ENCODE results near the gene HECW1. TPM values are rescaled to one million over a fixed set of nuclear protein-coding genes. Genes with fewer than 3 reads are reported as not detected.

The HECW1 gene
- total and polyA plus RNA-seq, 2 of the 8 experiments (the other 6 are each of a cell fraction or from before 2014, with no cell fraction given): 2.9 to 12.7 TPM

DNA sequence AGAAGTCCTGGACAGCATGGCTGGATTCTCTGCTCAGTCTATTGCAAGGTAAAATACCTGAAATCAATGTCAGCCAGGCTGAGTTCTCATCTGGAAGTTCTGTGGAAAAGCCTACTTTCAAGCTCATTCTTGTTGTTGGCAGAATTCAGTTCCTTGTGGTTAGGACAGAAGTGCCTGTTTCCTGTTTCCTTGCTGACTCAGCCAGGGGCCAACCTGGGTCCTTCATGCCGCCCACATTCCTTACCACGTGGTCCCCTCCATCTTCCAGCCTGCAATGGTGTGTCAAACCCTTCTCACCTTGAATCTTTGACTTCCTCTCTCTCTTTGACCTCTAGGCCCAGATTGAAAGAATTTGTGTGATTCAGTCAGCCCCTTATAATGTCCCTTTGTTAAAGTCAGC, 273.4 kb downstream of the HECW1 start:
- H4K91ac ChIP-seq (replicated peaks; ENCODE audit: insufficient read length, low read length): no peak overlapping the region
- no peaks in the 10 kb centered on the region for H3K4me1 ChIP-seq (replicated peaks in 1 of 4; ENCODE audit: control insufficient read depth in 3 of 4, insufficient read depth in 4 of 4, low read length in 3 of 4)
- H3K36me3 ChIP-seq (ENCODE audit: control insufficient read depth in 2 of 4, insufficient read depth in 4 of 4, low read length in 3 of 4): no peaks in the 10 kb centered on the region
- no peak overlapping the region for H3K9ac ChIP-seq (replicated peaks in 1 of 4; ENCODE audit: extremely low read depth in 1 of 4, low read depth in 3 of 4, low read length in 3 of 4)
- POLR2A ChIA-PET (ENCODE audit: partially characterized antibody): interaction anchor here (0.6 kb wide), 1 partner anchor 1757 kb away, joined by 3 read pairs; no protein-coding TSS in a partner anchor
- DNase-seq (ENCODE audit: low read depth in 1 of 2, low spot score in 2 of 2) (no peak), FAIRE-seq (no peak)
- no peaks in the 10 kb centered on the region for H3K23me2 ChIP-seq (ENCODE audit: low read depth, low read length)
- no peak overlapping the region for H3K14ac ChIP-seq (ENCODE audit: insufficient read length)
- 82% methylated on average over 2 of the region's 2 CpGs; no CpG with 5 or more reads in 1 of the 2 experiments for WGBS, 2 experiments (ENCODE audit: extremely low coverage in 1 of 2, insufficient coverage in 1 of 2, insufficient read length in 1 of 2, insufficient replicate concordance in 2 of 2, low coverage in 1 of 2, low lambda C conversion rate in 2 of 2, missing lambda C conversion rate in 1 of 2)
- no peak overlapping the region for H4K8ac ChIP-seq (ENCODE audit: extremely low read depth, insufficient read depth, low read length)
- H3K4me3 ChIP-seq (ENCODE audit: extremely low read depth in 1 of 4, insufficient read depth in 2 of 4, low read depth in 3 of 4, low read length in 4 of 4): no peak overlapping the region
- H2BK12ac ChIP-seq (ENCODE audit: low read depth, low read length): no peak overlapping the region
- no peaks in the 10 kb centered on the region for H3K79me1 ChIP-seq (ENCODE audit: low read depth, low read length)
- H4K20me1 ChIP-seq (replicated peaks in 1 of 2; ENCODE audit: control insufficient read depth in 1 of 2, insufficient read depth in 2 of 2, low read length in 2 of 2): no peaks in the 10 kb centered on the region
- H2BK15ac ChIP-seq (ENCODE audit: low read length): no peak overlapping the region
- H3K23ac ChIP-seq (ENCODE audit: insufficient read length): no peak overlapping the region
- H2BK5ac ChIP-seq (ENCODE audit: low read depth, low read length): no peak overlapping the region
- H3K18ac ChIP-seq (ENCODE audit: extremely low read depth, low read length): no peak overlapping the region
- peaks cover 0 to 6% of the 10 kb centered on the region in 2 experiments; a peak in 1 of 4 replicates for H3K9me3 ChIP-seq (ENCODE audit: insufficient read depth in 2 of 2, low read depth in 1 of 2, low read length in 1 of 2)
- H3K56ac ChIP-seq (replicated peaks; ENCODE audit: insufficient read length, low read depth, low read length): no peak overlapping the region
- no peak overlapping the region for H2BK120ac ChIP-seq (replicated peaks; ENCODE audit: low read depth, low read length)
- no peak overlapping the region for H3K27ac ChIP-seq (ENCODE audit: low read depth, low read length)
- no peak overlapping the region for H3K4ac ChIP-seq (replicated peaks; ENCODE audit: insufficient read length, low read depth, low read length)
- H2BK20ac ChIP-seq (ENCODE audit: low read length): no peak overlapping the region
- no peak overlapping the region for H3K4me2 ChIP-seq (ENCODE audit: insufficient read depth in 1 of 2, low read depth in 2 of 2, low read length in 2 of 2)
- no peak overlapping the region for H4K5ac ChIP-seq (ENCODE audit: insufficient read length, low read depth, low read length)
- H3K79me2 ChIP-seq (ENCODE audit: control insufficient read depth in 1 of 2, insufficient read depth in 2 of 2, low read length in 2 of 2): no peaks in the 10 kb centered on the region
- H3K27me3 ChIP-seq (replicated peaks in 1 of 4; ENCODE audit: control insufficient read depth in 3 of 4, extremely low read depth in 1 of 4, insufficient read depth in 3 of 4, low read length in 3 of 4): no peaks in the 10 kb centered on the region
- CTCF ChIA-PET (ENCODE audit: partially characterized antibody): interaction anchor here (0.6 to 1.9 kb wide), 4 partner anchors 7 to 1442 kb away, joined by 3 to 10 read pairs (median 4); no protein-coding TSS in a partner anchor
- H2AK5ac ChIP-seq (ENCODE audit: low read depth, low read length): no peak overlapping the region
- no peak overlapping the region for H2AFZ ChIP-seq (ENCODE audit: low read length)
- TF ChIP-seq KDM1A (IDR thresholded peaks at IDR 0.05; ENCODE audit: borderline replicate concordance, low read length) (no peak), POU5F1 (IDR thresholded peaks at IDR 0.05; ENCODE audit: low read depth, low read length) (no peak), ZNF274 (IDR thresholded peaks at IDR 0.05; ENCODE audit: borderline replicate concordance, extremely low read depth, low read length) (no peak), JUND (IDR thresholded peaks at IDR 0.05; ENCODE audit: low read length) (no peak), NANOG (IDR thresholded peaks at IDR 0.05; ENCODE audit: insufficient read depth, low read depth, low read length, poor library complexity, severe bottlenecking) (no peak), TAF7 (optimal IDR thresholded peaks at IDR 0.05; ENCODE audit: borderline replicate concordance, low read depth, low read length) (no peak), TEAD4 (IDR thresholded peaks at IDR 0.05; ENCODE audit: low read depth, low read length) (no peak), SP2 (IDR thresholded peaks at IDR 0.05; ENCODE audit: low read length) (no peak), CHD2 (IDR thresholded peaks at IDR 0.05; ENCODE audit: low read length) (no peak), GTF2F1 (IDR thresholded peaks at IDR 0.05; ENCODE audit: borderline replicate concordance, low read depth, low read length) (no peak)
- TF ChIP-seq, protein P1, sequence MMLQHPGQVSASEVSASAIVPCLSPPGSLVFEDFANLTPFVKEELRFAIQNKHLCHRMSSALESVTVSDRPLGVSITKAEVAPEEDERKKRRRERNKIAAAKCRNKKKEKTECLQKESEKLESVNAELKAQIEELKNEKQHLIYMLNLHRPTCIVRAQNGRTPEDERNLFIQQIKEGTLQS (IDR thresholded peaks at IDR 0.05; ENCODE audit: insufficient read depth, low read depth, low read length): no peak
- TF ChIP-seq, protein P2, sequence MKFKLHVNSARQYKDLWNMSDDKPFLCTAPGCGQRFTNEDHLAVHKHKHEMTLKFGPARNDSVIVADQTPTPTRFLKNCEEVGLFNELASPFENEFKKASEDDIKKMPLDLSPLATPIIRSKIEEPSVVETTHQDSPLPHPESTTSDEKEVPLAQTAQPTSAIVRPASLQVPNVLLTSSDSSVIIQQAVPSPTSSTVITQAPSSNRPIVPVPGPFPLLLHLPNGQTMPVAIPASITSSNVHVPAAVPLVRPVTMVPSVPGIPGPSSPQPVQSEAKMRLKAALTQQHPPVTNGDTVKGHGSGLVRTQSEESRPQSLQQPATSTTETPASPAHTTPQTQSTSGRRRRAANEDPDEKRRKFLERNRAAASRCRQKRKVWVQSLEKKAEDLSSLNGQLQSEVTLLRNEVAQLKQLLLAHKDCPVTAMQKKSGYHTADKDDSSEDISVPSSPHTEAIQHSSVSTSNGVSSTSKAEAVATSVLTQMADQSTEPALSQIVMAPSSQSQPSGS (IDR thresholded peaks at IDR 0.05; ENCODE audit: low read length): no peak

Data from H1 (cell line).